Fibroblast of the aortic adventitia (primary cell): ENCODE data around the gene SPAAR. TPM values are rescaled to one million over a fixed set of nuclear protein-coding genes. Genes with fewer than 3 reads are reported as not detected.

Experiments
- DNase-seq: peaks from one replicate; pipeline ENCODE4 v3.0.0-alpha.2; 2010; ENCODE audit warnings: low read depth
- H3K4me3 ChIP-seq: 2 replicates; pipeline ENCODE4 v1.5.1; 2011; ENCODE audit warnings: low read depth, mild to moderate bottlenecking, control low read depth, low read length, moderate library complexity
- CTCF ChIP-seq: IDR thresholded peaks from 2 replicates; pipeline ENCODE4 v1.5.1; 2011; ENCODE audit warnings: mild to moderate bottlenecking, low read length, control low read depth, inconsistent platforms; ENCODE audit not compliant: insufficient read depth
- total RNA-seq: library from RNA; depleted of rRNA; stranded (reverse); fragments of >200 nt; gene quantifications from 2 replicates; pipeline ENCODE4 v1.2.3, GENCODE V29; 2012; ENCODE audit warnings: low replicate concordance

The SPAAR gene
- total RNA-seq, 1 donor: not detected

- no peak for TF ChIP-seq CTCF
- no peak overlapping the region for H3K4me3 ChIP-seq
- DNase-seq: peak; percentile 37
Measured at GRCh38 chr9:35948451-35948850, 39.2 kb downstream of the SPAAR start.

GRCh38 chr9:35948901-35949318, 39.6 kb downstream of the SPAAR start:
- no peak for TF ChIP-seq CTCF
- H3K4me3 ChIP-seq: no peak overlapping the region
- no peak for DNase-seq

GRCh38 chr9:35951736-35952135, 42.4 kb downstream of the SPAAR start:
- H3K4me3 ChIP-seq: no peak overlapping the region
- no peak for TF ChIP-seq CTCF
- peak; percentile 80 for DNase-seq

GRCh38 chr9:35952526-35953191, 43.4 kb downstream of the SPAAR start:
- no peak overlapping the region for H3K4me3 ChIP-seq

GRCh38 chr9:35954942-35955546, 45.8 kb downstream of the SPAAR start:
- peak; percentile 92 for DNase-seq
- TF ChIP-seq CTCF: peak; percentile 87
- H3K4me3 ChIP-seq: no peak overlapping the region

More at GRCh38 chr9:35952526-35953191, 43.4 kb downstream of the SPAAR start:
- TF ChIP-seq CTCF: no peak
- DNase-seq: no peak

- no peak for DNase-seq
- H3K4me3 ChIP-seq: no peak overlapping the region
- TF ChIP-seq CTCF: no peak
Measured at GRCh38 chr9:35956651-35957050, 47.4 kb downstream of the SPAAR start.
